Measurements from ENCODE around the gene TAF4B. TPM values are rescaled to one million over a fixed set of nuclear protein-coding genes. Genes with fewer than 3 reads are reported as not detected.
"Not testable (repeated sequence)": the region's sequence is repeated elsewhere in the genome, so short reads cannot be mapped to it uniquely, and the experiment has no call there.

TAF4B gene
- total and polyA plus RNA-seq, 4 donors = 0.10 to 4.3 (median 0.30) TPM

GRCh38 chr18:26376105-26376504 is 149.9 kb downstream of the TAF4B start (continued):
- TF ChIP-seq FOXA2 (IDR thresholded peaks at IDR 0.05) = no peak
- TF ChIP-seq, protein P1, sequence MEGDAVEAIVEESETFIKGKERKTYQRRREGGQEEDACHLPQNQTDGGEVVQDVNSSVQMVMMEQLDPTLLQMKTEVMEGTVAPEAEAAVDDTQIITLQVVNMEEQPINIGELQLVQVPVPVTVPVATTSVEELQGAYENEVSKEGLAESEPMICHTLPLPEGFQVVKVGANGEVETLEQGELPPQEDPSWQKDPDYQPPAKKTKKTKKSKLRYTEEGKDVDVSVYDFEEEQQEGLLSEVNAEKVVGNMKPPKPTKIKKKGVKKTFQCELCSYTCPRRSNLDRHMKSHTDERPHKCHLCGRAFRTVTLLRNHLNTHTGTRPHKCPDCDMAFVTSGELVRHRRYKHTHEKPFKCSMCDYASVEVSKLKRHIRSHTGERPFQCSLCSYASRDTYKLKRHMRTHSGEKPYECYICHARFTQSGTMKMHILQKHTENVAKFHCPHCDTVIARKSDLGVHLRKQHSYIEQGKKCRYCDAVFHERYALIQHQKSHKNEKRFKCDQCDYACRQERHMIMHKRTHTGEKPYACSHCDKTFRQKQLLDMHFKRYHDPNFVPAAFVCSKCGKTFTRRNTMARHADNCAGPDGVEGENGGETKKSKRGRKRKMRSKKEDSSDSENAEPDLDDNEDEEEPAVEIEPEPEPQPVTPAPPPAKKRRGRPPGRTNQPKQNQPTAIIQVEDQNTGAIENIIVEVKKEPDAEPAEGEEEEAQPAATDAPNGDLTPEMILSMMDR (IDR thresholded peaks at IDR 0.05; ENCODE audit: low read depth, low read length, missing input control) = no peak
- TF ChIP-seq SP1 (IDR thresholded peaks at IDR 0.05) = no peak
- no peak for TF ChIP-seq HNF4A (conservative IDR thresholded peaks at IDR 0.05)
- TF ChIP-seq GABPA (IDR thresholded peaks at IDR 0.05 in 1 of 2, conservative IDR thresholded peaks at IDR 0.05 in 1 of 2) = no peak

DNA sequence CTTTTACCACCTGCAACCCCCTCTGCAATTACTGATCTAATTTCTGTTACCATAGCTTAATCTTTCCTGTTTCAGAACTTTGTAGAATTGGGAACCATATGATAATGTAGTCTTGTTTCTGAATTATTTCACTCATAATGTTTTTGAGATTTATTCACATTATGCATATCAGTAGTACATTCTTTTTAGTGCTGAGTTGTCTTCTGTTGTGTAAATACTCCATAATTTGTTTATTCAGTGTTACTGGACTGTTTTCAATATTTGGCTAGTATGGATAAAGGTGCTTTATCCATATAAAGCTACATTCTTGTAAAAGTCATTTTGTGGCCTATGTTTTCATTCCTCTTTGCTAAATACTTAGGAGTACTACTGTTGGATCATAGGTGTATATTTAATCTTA is 152.5 kb downstream of the TAF4B start:
- Histone ChIP-seq H3K9me3 (ENCODE audit: control insufficient read depth in 4 of 4, low read length in 3 of 4) (peaks cover 0 to 2% (median 0%) of the 10 kb centered on the region in 4 donors), H3K9ac (ENCODE audit: low read depth in 1 of 2, low read length in 2 of 2) (no peak overlapping the region), H3K4me3 (ENCODE audit: low read depth in 1 of 3, low read length in 3 of 3) (no peak overlapping the region), H3K27me3 (ENCODE audit: control insufficient read depth in 4 of 4, insufficient read depth in 4 of 4, low read length in 3 of 4) (no peaks in the 10 kb centered on the region), H3K27ac (ENCODE audit: low read depth in 1 of 2, low read length in 2 of 2) (no peak overlapping the region), H3K4me1 (ENCODE audit: control insufficient read depth in 4 of 4, insufficient read depth in 4 of 4, low read length in 3 of 4) (no peaks in the 10 kb centered on the region), H3K36me3 (ENCODE audit: control insufficient read depth in 4 of 4, insufficient read depth in 3 of 4, low read depth in 1 of 4, low read length in 3 of 4) (no peaks in the 10 kb centered on the region)
- TF ChIP-seq RXRA (IDR thresholded peaks at IDR 0.05) (no peak), FOXA1 (IDR thresholded peaks at IDR 0.05) (no peak), RAD21 (IDR thresholded peaks at IDR 0.05) (no peak), HNF4A (conservative IDR thresholded peaks at IDR 0.05) (no peak), EGR1 (IDR thresholded peaks at IDR 0.05; ENCODE audit: low read depth in 2 of 2) (no peak), YY1 (IDR thresholded peaks at IDR 0.05) (no peak), HNF4G (IDR thresholded peaks at IDR 0.05) (no peak), JUND (IDR thresholded peaks at IDR 0.05) (no peak), GABPA (IDR thresholded peaks at IDR 0.05 in 1 of 2, conservative IDR thresholded peaks at IDR 0.05 in 1 of 2) (no peak), TAF1 (conservative IDR thresholded peaks at IDR 0.05) (no peak), SP1 (IDR thresholded peaks at IDR 0.05) (no peak), NR2F2 (IDR thresholded peaks at IDR 0.05) (no peak)
- TF ChIP-seq, protein P2, sequence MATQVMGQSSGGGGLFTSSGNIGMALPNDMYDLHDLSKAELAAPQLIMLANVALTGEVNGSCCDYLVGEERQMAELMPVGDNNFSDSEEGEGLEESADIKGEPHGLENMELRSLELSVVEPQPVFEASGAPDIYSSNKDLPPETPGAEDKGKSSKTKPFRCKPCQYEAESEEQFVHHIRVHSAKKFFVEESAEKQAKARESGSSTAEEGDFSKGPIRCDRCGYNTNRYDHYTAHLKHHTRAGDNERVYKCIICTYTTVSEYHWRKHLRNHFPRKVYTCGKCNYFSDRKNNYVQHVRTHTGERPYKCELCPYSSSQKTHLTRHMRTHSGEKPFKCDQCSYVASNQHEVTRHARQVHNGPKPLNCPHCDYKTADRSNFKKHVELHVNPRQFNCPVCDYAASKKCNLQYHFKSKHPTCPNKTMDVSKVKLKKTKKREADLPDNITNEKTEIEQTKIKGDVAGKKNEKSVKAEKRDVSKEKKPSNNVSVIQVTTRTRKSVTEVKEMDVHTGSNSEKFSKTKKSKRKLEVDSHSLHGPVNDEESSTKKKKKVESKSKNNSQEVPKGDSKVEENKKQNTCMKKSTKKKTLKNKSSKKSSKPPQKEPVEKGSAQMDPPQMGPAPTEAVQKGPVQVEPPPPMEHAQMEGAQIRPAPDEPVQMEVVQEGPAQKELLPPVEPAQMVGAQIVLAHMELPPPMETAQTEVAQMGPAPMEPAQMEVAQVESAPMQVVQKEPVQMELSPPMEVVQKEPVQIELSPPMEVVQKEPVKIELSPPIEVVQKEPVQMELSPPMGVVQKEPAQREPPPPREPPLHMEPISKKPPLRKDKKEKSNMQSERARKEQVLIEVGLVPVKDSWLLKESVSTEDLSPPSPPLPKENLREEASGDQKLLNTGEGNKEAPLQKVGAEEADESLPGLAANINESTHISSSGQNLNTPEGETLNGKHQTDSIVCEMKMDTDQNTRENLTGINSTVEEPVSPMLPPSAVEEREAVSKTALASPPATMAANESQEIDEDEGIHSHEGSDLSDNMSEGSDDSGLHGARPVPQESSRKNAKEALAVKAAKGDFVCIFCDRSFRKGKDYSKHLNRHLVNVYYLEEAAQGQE (IDR thresholded peaks at IDR 0.05) = no peak
- TF ChIP-seq, protein P1 (IDR thresholded peaks at IDR 0.05; ENCODE audit: low read depth, low read length, missing input control) = no peak
- no peak for DNase-seq (ENCODE audit: low spot score)

DNA sequence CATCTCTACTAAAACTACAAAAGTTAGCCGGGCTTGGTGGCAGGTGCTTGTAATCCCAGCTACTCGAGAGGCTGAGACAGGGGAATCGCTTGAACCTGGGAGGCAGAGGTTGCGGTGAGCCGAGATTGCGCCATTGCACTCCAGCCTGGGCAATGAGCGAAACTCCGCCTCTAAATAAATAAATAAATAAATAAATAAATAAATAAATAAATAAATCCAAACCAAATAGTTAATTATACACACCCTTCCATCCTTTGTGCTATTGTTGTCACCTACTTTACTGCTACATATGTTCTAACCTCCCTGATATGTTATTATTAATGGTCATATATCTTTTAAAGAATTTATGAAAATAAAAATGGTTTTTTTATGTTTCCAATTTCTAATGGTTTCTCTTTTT is 155.3 kb downstream of the TAF4B start:
- not testable (repeated sequence) for H3K4me3 ChIP-seq (ENCODE audit: low read depth in 1 of 3, low read length in 3 of 3); H3K9me3 ChIP-seq (ENCODE audit: control insufficient read depth in 4 of 4, low read length in 3 of 4); H3K27ac ChIP-seq (ENCODE audit: low read depth in 1 of 2, low read length in 2 of 2); H3K27me3 ChIP-seq (ENCODE audit: control insufficient read depth in 4 of 4, insufficient read depth in 4 of 4, low read length in 3 of 4); H3K36me3 ChIP-seq (ENCODE audit: control insufficient read depth in 4 of 4, insufficient read depth in 3 of 4, low read depth in 1 of 4, low read length in 3 of 4); H3K9ac ChIP-seq (ENCODE audit: low read depth in 1 of 2, low read length in 2 of 2); DNase-seq (ENCODE audit: low spot score); H3K4me1 ChIP-seq (ENCODE audit: control insufficient read depth in 4 of 4, insufficient read depth in 4 of 4, low read length in 3 of 4)
- WGBS = 98% methylated on average over 8 of the region's 8 CpGs
